Amniotic stem cell (primary cell): Measurements from ENCODE around the gene GOLGA6L9.
"Not testable (repeated sequence)": the region's sequence is repeated elsewhere in the genome, so short reads cannot be mapped to it uniquely, and the experiment has no call there.

Experiments used
- DNase-seq: peaks from one replicate; lab custom pipeline; 2025; lab: John Stamatoyannopoulos, UW

Gene GOLGA6L9, protein sequence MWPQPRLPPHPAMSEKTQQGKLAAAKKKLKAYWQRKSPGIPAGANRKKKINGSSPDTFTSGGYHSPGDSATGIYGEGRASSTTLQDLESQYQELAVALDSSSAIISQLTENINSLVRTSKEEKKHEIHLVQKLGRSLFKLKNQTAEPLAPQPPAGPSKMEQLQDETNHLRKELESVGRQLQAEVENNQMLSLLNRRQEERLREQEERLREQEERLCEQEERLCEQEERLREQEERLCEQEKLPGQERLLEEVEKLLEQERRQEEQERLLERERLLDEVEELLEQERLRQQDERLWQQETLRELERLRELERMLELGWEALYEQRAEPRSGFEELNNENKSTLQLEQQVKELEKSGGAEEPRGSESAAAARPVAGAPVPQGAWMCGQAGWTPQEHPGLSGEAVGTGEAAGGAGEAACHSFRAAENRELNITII

DNA sequence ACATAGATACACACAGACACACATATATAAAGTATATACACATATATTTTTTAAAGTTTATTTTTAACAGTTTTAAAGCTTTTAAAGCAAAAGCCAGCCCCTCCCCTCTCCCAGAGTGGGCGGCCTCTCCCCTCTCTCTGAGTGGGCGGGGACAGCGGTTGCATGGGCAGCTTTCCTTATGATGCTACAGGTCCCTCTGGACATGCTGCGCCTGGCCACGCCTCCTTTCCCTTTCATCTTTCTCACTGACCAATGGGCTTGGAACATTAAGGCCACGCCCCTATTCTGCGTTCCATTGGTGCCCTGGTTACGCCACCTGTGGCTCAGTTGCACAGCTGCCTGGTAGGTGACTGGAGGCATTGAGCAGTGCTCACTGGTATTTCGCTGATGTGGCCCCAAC is at the start of gene GOLGA6L9:
GOLGA6L9 (plus strand) TSS at position 124 of the 400 bp plus-strand sequence; CDS start at position 388, 264 bp downstream.
- DNase-seq = not testable (repeated sequence)

DNA sequence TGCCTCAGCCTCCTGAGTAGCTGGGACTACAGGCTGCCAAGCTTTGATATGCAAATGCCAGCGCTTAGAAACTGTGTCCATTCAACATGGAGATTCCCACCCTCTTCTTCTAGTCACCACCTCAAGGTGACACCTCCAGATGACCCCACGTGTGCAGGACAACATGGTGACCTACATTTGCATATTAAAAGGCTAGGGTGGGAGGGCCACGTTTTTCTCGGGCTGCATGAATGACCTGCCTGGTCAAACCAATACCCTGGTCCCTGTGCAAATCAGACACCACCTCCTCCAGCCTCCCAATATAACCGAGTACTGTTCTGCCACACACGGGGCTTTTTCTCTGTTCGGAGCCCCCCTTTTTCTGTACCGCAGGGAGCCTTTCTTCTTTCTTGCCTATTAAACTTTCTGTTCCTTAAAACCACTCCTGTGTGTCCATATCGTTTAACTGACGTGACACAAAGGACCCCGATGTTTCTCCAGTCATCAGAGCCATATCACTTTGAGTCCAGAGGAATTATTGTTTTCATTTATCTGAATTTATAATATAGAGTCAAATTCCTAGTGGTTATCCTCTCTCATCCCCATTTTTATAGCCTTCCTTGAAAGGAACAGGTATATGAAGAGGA is 48.2 kb upstream of the GOLGA6L9 start:
- DNase-seq = not testable (repeated sequence)

DNA sequence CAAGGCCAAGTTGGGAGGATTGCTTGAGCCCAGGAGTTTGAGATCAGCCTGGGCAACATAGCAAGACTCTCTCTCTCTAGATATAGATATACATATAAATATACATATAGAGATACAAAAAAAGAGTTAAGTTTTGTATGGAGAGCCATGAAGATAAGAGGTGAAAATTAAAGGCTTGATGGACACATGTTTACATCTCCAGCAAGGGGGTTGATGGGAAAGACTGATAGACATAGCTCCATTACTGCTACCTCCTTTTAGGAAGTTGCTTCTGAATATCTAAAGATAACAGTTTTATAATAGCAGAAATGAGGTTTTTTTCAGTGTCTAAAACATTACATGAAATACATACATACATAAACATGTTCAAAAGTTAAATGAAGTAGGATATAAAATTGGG is 42.4 kb upstream of the GOLGA6L9 start:
- DNase-seq = not testable (repeated sequence)

DNA sequence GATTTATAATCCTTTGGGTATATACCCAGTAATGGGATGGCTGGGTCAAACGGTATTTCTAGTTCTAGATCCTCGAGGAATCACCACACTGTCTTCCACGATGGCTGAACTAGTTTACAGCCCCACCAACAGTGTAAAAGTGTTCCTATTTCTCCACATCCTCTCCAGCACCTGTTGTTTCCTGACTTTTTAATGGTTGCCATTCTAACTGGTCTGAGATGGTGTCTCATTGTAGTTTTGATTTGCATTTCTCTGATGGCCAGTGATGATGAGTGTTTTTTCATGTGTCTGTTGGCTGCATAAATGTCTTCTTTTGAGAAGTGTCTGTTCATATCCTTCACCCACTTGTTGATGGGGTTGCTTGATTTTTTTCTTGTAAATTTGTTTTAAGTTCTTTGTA is 39.5 kb upstream of the GOLGA6L9 start:
- not testable (repeated sequence) for DNase-seq

DNA sequence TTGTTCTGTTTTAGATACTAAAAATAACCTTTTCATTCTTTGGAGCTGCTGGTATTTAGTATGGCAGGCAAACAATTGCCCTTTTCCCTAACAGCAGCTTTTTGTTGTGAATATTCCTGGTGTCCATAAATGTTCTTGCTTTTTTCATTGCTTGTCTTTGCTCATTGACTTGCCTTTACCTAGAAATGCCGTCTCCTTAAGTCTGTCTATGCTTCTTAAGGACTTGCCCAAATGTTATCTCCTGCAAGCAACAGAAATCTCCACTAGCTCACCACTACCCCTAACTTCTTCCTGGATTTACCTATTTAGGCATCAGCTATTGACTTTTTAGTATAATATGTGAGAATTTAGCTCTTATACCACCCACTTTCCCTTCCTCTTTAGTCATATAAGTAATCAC is 37.5 kb upstream of the GOLGA6L9 start:
- not testable (repeated sequence) for DNase-seq

DNA sequence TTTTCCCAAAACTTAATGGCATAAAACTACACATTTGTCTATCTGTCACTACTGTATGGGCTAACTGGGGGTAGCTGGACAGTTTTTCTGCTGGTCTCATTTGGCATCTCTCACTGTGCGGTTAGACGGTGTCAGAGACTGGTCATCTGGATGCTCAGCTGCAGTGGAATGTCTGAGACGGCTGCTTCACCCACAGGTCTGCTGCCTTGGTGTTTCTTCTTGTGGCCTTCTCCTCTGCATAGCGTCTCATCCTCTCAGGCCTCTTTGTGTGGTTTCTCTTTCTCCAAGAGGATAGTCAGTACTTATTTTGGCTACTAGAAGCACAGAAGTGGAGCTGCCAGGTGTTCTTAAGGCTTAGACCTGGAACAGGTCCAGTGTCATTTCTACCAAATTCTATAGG is 35.9 kb upstream of the GOLGA6L9 start:
- DNase-seq = no peak

DNA sequence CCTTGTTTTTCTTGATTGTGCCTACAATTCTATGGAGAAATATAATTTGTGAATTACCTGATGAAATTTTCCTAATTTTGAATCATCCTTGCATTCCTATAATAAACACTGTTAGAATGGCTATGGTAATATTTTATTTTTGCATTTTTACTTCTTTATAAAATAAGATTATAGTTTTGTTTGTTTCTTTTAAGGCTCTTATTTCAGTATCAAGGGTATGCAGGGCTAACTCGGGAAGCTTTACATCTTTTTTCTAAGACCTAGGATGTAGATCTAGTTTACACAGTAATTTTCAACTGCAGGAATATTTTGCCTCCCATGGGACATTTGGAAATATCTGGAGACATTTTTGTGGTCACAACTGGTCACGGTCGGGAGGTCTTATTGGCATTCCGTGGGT is 33.8 kb upstream of the GOLGA6L9 start:
- DNase-seq = not testable (repeated sequence)

DNA sequence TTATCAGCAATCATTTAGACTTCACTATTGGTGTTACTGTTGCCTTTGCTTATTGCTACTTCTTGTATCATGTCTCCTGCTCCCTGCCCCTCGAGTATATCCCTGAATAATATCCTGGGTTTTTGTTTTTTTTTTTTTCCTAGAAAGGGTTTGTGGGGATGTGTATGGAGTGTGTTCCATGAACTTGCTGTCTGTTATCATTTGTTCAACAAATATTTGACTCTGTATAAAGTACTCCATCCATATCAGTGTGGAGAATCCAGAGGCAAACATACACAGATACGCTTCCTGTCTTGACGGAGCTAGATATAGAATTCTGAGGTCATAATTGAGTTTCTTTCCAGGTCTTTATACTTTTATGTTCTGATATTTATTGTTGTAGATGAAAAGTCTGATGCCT is 31.8 kb upstream of the GOLGA6L9 start:
- DNase-seq = no peak

DNA sequence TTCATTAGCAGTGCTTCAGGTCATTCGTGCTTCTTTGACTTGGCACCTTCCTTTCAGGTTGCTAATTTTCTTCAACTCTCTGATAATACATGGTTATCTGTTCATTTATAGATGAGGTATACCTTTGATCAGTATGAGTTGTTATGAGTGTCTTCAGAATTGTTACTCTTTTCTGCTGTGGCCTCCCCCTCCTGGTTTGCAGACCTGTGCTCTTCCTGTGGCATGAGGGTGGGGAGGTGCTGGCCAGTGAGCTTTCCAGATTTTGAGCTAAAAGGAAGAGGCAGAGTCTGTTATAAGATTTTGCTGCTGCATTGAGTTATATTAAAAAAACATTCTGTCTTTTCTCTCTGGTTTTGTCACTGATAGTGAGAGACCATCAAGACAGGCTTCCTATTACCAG is 30.8 kb upstream of the GOLGA6L9 start:
- no peak for DNase-seq

DNA sequence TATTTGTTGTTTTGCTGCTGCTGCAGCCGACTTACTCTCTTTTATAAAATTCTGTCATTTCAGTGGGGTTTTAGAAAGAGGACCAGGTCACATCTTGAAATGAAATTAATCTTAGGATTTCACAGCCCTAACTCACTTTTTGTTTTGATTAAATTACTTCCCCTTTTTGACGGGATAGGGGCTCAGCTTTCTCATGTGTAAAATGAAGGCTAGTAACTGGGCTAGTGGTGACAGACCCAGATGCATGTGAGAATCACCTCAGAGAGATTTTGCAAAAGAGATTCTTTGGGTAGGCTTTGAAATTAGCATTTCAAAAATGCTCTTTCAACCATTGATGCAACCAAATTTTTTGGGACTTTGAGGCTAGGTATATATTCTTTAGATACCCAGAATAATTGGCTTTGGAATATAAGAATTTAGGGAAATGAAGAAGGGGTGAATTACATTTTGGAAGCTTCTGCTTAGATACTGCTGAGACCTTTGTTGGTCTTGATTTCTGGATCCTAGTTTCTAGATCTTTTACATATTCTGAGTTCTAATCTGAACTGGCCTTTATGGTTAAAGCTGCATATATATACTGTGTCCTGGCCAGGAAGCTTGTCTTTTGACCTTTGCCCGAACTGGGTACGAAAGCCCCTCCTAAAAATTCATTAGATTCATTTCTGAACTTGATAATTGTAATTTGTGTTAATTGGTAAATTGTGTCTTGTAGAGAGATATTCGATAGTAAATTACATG is 30.1 kb upstream of the GOLGA6L9 start:
- DNase-seq = not testable (repeated sequence)

DNA sequence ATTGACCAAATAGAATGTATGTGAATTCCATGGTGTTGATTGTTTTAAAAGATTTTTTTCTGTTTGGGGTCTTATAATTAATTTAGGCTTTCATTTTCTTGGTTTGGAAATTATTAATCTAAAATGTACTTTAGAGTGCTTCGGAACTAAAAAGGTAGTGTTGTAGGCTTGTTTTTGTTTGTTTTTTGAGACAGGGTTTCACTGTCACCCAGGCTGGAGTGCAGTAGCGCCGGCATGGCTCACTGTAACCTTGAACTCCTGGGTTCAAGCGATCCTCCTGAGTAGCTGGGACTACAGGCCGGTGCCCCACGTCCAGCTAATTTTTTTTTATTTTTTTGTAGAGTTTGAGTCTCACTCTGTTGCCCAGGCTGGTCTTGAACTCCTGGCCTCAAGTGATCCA is 27.7 kb upstream of the GOLGA6L9 start:
- not testable (repeated sequence) for DNase-seq

DNA sequence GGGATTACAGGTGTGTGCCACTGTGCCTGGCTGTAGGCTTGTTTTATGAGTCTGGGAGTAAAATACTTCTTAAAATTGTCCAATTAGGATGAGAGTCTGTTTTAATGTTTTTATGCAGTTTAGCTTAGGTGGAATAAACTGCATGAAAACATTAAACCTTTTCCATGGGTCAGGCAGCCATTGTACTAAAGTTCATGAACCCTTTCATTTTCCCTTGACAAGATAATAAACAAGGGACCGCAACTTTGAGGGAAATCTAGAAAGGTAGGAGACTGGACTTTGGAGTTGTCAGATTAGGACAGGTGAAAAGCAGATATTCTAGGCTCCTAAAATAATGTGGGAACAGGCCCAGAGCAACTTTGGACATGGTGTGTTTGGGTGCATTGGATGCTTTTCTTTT is 27.3 kb upstream of the GOLGA6L9 start:
- not testable (repeated sequence) for DNase-seq

DNA sequence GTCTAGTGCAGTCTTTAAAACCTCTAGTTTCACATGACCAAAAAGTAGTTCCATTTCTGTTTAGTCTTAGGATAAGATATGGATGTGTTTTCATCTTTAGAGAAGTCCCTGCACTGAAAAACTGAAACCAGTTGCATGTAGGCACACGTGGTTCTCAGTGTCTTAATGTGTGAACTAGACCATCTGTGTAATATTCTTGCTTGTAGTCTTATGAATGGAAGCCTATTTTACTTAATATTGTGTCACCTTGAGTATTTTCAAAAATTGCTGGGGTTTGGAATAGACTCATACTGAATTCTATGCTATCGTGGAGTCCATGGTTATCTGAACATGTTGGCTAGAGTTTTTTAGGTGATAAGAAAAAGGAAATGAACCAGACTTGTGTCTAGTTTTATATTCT is 23.4 kb upstream of the GOLGA6L9 start:
- not testable (repeated sequence) for DNase-seq

DNA sequence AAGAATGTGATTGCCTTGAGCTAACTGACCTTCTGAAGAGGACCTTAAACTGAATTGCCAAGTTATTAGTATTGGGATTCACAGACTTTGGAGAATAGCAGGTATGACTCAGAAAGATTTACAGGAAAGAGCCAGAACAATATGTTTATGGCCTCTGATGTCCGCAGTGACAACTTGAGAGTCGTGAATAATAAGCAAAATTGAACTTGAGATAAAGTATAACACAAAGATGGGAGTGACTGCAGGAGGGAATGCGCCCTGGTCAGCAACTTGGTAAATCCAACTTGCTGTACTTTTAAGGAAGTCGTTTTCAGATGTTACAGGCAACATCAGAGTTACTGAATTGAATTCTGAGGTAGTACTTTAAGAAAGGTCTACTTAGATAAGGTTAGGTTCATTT is 19.3 kb upstream of the GOLGA6L9 start:
- DNase-seq = not testable (repeated sequence)

DNA sequence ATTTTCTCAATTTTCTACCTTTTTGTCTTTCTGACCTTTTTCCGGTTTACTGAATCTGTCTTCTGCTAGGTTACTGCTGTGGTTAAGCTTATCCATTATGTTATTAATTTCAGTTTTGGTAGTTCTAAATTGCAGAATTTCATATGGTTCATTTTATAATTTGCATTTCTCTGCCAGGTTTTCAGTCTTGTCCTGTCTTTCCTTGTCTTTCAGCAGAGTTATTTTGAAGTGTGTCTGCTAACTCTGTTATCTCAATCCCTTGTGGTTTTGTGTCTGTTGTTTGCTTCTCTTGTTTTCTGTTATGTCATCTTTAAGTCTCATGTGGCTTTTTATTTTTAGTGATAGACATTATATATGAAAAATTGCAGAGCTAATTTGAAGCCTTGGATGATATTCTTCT is 18.0 kb upstream of the GOLGA6L9 start:
- not testable (repeated sequence) for DNase-seq

DNA sequence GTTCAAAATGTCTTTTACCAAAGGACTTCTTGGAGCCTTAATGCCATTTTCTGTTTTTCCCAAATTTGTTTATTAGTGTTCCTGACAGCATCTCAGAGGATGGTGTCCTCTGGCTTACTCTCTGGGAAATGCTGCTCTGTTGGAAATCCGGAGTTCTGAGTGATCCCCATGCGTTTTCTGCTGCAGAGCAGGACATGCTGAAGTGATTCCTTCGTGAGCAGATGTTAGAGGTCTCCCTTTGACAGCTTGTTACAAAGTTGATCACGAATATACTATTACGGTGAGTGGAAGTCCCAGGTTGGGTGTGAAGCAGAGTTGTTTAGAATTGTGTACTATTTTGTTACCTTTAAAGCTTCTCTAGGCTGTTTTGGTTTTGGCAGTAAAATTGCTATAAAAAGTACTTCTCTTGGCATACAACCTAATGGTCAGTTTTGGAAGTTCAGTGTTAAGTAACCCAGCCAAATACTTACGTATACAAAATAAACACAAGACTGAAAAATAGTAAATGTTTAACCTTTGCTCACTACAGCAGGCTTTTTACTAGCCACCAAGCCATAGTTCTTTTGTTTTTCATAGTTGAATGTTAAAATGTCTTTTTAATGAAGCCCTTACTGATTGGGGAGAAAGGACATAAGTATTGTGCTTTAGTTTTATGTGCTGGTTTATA is 15.0 kb upstream of the GOLGA6L9 start:
- not testable (repeated sequence) for DNase-seq

DNA sequence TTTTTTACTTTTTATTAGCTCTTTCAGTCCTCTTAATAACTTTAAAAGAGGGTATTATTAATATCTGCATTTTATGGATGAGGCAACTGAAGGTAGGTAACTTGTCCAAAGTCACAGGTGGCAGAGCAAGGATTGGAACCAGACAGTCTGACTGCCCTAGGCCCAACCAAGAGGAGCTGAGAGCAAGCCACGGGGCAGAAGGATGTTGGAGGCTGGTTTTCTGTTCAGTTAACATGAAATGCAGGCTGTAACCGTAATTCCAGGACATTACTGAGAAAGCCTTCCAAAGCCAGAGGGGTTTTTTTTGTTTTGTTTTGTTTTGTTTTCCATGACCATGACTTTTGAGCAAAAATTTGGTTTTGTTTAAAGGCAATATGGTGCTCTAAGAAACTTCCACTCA is 9.1 kb upstream of the GOLGA6L9 start:
- DNase-seq = not testable (repeated sequence)

DNA sequence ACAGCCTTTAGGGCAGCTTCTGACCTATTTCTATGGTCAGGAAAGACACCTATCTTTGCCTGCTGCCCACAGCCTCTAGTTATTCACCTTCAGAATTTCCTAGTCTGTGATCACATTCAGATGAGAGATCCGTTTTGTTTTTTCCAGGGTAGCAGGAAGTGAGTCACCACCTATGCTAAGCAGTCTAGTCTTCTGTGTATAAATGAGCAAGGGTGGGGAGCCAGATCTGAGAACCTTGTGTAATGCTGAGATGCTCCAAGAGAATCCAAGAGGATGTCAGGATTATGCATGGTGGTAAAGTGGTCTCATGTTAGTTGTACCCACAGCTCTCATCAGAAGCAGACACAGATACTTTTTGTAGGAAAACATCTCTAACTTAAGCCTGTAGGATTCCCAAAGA is 8.7 kb upstream of the GOLGA6L9 start:
- not testable (repeated sequence) for DNase-seq

DNA sequence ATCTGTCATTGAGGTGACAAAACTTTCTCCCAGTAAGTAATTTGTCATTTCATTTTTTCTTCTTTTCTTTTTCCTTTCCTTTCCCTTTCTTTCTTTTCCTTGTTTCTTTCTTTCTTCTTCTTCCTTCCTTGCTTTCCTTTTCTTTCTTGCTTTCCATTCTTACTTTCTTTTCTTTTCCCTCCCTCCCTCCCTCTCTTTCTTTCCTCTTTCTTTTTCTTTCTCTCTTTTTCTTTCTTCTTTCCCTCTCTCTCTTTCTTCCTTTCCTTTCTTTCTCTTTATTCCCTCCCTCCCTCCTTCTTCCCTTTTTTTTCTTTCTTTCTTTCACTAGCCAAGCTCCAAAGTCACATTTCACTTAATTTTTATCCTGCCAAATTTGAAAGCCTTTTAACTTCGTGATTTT is 2.5 kb upstream of the GOLGA6L9 start:
- DNase-seq = not testable (repeated sequence)

DNA sequence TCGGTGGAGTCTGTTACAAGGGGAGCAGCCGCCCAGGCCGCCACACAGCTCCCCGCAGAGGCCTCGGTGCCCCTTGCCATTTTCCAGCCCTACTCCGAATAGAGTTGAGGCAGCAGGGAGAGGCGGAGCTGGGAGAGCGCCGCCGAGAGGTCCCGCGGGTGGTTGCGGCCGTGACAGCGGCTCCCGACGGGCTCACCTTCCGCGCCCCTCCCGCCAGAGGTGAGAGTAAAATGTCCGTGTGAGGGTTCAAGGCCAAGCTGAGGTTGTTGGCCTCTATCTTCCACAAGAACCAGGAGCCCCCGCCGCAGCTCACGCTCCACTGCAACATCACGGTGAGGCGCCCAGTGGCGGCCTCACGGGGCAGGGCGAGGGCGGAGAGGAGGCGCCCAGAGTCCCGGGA is 15.8 kb downstream of the GOLGA6L9 start:
- not testable (repeated sequence) for DNase-seq

DNA sequence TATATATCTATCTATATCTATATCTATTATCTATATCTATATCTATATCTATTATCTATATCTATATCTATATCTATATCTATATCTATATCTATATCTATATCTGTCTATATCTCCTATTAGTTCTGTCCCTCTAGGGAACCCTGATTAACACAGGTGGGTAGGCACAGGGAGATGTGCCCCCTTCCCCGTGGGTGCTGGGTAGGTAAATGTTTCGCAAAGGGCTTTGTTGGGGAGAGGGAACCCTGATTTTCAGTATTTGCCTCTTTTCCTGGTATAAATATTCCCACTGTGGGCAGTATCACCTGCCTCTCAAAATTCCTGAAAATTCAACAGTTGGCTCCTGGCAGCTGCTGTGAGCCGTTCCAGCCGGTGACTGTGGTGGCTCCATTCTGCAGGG is 27.7 kb downstream of the GOLGA6L9 start:
- not testable (repeated sequence) for DNase-seq

DNA sequence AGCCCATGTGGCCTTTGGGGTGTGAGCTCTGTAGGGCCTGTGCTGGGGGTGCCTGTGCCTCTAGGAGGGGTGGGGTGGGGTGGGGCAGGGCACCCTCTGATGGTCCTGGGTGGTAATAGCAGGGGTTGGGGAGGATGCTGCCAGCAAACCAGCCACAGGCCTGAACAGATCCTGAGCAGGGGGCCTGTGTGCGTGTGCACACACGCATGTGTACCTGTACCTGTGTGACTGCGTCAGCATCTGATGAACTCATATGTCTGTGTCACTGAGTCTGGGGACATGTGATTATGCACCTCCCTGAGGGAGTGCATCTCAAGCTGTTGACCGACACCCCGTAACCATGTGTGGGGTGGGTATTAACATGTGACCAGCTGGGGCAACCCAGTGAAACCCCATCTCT is 36.0 kb downstream of the GOLGA6L9 start:
- not testable (repeated sequence) for DNase-seq
